NCI-H510A treated with DMSO at 0.1 percent for 48 hours (cell line): ENCODE measurements around the gene PIP5K1B.
A peak's percentile ranks its signal among the peaks of the same experiment; 100 is the strongest.
"Not testable (repeated sequence)": the region's sequence is repeated elsewhere in the genome, so short reads cannot be mapped to it uniquely, and the experiment has no call there.

ENCODE experiments used
- DNase-seq: peaks from one replicate; lab custom pipeline; 2025; lab: John Stamatoyannopoulos, UW

PIP5K1B gene, protein sequence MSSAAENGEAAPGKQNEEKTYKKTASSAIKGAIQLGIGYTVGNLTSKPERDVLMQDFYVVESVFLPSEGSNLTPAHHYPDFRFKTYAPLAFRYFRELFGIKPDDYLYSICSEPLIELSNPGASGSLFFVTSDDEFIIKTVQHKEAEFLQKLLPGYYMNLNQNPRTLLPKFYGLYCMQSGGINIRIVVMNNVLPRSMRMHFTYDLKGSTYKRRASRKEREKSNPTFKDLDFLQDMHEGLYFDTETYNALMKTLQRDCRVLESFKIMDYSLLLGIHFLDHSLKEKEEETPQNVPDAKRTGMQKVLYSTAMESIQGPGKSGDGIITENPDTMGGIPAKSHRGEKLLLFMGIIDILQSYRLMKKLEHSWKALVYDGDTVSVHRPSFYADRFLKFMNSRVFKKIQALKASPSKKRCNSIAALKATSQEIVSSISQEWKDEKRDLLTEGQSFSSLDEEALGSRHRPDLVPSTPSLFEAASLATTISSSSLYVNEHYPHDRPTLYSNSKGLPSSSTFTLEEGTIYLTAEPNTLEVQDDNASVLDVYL

DNA sequence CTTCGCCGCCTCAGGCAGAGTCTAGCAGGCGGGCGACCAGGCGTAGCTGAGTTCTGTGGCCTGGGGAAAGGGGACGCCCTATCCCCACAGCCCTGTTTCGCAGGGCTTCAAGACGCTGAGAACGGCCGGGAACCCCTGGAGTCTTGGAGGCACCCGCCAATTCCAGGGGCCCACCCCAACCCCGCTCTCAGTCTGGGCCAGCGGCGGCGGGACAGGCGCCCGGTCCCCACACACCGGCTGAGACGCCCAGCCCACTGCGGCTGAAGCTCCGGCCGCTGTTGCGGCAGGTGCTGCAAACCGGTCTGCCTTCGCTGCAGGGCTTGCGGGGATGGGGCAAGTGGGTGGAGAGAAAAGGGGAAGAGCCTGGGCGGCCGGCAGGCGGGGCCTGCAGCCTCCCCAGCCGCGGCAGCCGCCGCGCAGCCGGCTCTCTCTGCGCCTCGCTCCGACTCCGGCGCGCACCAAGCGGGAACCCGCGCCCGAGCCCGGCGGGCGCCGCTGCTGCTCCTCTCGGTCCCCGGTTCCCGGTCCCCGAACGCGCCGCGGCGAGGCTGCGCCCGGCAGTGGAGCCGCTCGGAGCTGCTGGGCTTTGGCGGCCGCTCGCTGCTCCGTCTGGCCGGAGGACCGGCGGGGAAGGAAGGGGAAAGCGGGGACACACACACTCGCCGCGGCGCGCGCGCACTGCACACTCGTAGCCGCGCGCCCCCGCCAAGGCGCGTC lies at the start of gene PIP5K1B:
Gene PIP5K1B, plus strand, starts transcription at position 427 of the 717 bp plus-strand sequence. CDS start 117,375 bp downstream, outside the sequence.
- peak; percentile 66 for DNase-seq

DNA sequence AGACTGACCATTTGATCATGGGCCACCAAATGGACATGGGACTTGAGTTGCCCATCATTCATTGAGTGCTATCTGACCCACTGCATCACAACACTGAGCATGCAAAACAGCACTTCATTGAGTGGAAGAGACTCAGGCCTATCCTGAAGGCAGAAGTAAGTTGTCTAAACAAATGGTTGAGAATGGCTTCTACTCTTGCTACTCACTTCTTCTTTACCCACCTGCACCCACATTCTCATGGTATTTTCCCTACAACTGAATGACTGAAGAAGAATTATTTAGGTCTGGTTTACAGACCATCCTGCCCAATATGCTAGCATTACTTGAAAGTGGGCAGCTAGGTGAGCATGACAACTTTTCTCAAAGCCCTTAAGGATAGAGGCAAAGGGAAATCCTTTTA lies 41.0 kb upstream of the PIP5K1B start:
- no peak for DNase-seq

DNA sequence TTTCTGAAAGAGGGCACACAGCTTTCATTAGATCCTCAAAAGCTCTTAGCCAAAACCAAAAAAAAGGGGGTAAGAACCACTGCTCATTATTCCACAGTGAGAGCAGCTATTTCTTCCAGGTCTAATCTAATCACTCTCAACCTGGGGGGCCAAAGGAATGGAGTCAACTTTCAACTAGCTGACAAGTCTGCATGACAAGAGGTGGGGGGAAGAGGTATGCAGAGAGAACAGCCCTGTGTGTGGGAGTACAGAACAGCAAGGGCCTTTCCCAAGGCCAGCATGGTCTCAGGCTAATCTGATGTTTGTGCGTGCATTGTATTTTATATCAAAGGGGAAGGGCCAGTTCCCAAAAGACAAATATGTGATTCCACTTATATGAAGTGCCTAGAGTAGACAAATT lies 36.9 kb upstream of the PIP5K1B start:
- no peak for DNase-seq

DNA sequence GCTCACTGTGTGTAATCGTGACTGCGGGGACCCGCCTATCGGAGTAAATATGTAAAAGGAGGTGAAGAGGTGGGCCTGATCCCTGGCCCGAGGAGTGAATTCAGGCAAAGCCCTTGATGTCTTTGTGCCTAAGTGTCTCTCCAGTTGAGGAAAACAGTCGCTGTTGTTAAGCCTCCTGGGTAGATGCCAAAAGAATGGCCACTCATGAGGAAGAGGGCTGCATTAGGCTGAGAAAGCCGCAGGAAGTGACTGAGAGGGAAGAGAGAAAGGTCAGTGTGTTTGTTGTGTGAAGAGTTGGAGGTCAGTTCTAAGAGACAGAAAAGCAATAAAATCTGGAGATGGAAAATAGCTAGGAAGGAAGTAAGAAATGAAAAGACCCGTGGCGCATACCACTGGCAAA lies 35.8 kb upstream of the PIP5K1B start:
- DNase-seq = no peak

DNA sequence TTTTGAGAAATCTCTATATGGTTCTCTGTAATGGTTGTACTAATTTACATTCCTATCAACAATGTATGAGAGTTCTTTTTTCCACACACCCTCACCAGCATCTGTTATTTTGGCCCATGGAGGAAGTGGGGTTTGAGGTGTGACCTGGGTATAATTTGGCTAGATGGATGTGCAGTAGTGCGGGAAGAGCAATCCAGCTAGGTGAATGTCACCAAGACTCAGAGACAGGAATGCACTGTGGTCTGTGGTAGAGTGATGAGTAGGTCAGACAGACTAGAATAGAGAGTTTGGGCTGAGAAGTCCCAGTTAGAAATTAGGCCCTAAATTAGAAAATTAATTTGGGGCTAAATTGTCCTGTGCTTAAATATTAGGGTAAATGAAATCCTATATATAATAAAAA lies 32.8 kb upstream of the PIP5K1B start:
- no peak for DNase-seq

DNA sequence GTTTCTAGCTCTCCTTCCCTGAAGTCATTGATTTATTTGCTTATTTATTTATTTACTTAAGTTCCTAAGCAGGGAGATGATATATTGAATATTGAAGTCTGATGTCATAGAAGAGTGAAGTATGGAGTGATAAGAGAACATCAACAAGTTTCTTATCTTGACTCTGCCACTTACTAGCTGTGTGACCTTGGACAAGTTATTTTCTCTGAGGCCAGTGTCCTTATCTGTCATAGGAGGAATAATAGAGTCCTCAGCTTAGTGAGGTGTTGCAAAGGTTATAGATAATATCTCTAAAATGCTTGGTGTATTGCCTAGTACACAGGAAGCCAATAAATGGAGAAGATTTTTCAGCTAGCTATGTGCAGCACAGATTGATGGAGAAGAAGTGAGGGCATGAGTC lies 32.4 kb upstream of the PIP5K1B start:
- DNase-seq = no peak

DNA sequence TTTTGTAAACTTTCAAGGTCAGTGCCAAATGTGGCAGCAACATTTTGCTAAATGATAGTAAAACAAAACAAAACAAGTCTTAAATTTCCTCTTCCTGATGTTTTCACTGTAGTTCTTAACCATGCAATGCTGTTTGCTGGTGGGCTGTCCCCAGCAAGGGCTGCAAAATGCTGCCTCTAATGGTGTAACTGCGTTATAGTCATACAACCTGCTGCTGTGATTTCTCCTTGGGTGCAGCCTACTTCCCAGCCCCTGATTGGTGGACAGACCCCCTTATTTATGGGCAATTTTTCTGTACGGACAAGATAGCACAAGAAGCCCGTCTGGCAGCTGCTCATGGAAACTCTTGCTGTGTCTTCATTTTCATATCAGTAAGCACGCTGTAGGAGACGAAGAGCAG lies 26.6 kb upstream of the PIP5K1B start:
- DNase-seq = no peak

DNA sequence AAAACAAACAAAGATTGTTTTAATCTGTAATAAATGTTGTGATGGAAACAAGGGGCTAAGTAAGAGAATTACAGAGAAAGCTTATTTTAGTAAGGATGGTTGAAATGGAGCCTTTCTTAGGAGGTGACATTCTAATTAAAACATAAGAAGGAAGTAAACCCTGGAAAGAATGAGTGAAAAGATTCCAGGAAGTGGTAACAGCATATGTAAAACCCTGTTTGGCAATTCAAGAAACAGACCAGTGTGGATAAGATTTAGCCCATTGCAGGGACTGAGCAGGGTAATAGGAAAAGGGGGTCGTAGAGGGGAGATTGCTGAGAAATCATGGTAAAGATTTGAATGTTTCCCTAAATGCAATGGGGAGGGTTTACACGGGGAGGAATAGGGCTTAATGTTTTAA lies 21.6 kb upstream of the PIP5K1B start:
- no peak for DNase-seq

DNA sequence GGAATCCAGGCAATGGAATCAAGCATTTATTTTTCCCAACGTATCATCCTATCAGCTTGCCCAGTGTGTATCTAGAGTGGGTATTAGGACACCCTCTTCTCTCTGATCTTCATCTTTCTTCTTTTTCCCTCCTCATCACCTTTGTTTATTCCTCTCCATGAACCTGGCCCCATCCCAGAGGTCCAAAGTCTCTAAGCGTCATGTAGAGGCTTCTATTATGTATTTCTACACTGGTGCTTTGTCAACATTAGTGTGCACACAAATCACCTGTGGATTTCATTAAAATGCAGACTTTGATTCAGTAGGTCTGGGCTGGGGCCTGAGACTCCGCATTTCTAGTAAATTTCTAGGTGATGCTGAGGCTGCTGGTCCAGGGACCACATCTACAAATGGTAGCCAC lies 19.8 kb upstream of the PIP5K1B start:
- DNase-seq = no peak

DNA sequence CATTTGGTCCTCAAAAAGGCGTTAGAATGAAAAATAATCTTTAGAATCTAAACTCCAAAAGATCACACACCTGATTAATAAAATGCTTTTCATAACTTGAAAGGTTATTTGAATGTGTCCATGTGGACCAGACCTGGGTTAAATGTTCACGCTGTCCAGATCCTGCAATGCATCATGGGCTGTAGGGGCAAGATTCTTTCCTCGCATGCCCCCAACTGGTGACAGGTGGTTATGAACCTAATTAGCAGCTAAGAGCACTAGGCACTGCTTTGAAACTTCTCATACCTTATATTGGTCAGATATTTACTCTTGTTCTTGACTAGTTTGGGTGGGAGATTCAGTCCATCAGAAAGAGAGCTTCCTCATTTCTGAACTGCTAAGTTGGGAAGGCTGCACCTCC lies 19.3 kb upstream of the PIP5K1B start:
- no peak for DNase-seq

DNA sequence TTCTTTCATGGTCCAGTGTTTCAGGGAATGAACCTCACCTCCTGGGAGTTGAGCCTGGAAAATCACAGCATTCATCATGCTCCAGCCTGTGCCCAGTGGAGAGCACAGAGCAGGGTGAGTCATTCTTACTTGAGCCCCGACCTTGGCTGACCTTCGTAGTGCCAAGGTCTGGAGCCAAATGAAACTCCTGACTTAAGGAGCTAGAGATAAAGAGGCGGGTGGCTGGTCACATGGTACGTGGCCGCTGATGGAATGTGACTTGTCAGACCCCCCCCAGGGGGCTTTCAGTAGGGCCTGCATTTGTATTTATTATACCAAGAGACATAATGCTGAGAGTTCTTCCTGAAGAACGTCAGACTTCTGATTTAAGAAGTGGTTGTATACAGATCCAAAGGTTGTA lies 15.0 kb upstream of the PIP5K1B start:
- DNase-seq = no peak

DNA sequence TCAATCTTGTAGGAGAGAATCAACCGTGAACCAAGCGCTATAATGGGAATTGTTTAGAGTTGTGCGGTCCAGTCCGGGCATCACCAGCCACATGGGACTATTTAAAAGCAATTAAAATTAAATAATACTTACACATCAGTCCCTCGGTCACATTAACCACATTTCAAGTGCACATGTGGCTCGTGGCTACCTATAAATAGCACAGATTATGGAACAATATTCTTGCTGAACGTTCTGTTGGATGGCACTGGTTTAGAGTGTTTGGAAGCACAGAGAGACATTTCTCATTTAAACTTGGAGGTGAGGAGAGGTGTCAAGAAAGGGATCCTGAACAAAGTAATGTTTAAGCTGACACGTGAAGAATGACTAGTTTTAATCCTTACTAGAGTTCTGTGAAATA lies 12.5 kb upstream of the PIP5K1B start:
- no peak for DNase-seq

DNA sequence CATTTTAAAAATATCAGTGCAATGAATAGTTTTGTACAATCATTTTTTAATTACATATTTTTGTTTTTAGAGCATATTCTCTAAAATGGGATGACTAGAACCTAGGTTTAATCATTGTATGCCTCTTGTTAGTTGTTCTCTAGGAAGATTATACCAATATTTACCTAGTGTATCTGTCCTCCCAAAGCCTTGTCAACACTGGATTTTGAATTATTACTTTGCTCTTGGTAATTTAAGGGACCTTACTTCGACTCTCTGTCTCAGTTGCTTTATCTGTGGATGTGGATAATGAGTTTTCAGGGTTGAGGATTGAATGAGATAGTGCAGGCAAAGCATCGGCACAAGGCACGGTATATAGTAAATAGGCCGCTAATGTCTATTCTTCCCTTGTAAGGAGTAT lies 10.9 kb upstream of the PIP5K1B start:
- DNase-seq = no peak

DNA sequence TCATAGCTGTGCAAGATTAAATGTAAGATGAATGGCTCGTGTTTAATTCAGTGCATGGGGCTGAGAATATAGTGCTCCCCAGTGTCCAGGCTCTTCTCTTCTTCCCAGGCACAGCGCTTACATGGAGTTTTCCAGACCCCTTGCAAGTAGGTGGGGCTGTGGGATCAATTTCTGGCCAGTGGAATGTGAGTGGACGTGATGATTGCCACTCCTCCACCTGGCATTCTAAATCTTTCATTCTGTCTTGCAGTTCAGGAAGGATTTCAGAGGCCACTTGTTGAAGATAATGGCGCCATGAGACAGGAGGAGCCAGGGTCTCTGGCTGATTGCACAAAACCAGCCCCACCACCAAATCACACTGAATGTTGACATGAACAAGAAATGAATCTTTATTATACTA lies 7.2 kb upstream of the PIP5K1B start:
- no peak for DNase-seq

DNA sequence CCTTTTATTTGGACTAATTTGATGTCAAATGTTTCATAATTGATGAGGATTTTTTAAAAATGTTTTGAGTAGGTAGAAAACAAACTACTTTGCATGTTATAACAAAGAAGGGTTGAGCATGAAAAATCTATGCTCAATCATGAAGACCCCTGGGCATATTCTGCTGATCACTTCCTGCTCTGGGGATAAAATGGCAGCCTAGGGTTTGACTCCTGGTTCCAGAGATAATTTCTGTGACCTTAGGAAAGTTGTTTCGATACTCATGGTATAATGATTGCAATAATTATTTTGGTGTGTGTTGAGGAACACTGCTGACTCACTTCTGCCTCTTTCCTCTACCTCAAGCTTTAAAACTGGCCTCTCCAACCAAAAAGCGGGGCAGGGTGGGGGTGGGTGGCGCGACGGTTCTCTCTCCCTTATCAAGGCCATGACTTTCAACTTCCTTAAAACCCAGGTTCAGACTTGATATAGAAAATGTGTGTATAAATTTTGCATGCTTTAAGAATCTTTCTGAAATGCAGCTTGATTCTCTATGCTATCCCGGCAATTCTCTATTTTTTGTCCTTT lies 6.0 kb upstream of the PIP5K1B start:
- DNase-seq = no peak

DNA sequence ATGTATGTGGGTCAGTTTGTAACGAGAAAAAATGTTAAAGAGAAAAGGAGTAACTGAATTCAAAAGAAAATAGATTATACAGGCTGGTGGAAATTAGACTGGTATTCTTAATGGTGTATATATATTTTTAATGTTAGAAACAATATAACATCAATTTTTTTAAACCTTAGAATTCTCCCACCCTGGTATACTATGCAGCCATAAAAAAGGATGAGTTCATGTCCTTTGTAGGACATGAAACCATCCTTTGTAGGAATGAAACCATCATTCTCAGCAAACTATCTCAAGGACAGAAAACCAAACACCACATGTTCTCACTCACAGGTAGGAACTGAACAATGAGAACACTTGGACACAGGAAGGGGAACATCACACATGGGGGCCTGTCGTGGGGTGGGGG lies 5.4 kb upstream of the PIP5K1B start:
- not testable (repeated sequence) for DNase-seq

DNA sequence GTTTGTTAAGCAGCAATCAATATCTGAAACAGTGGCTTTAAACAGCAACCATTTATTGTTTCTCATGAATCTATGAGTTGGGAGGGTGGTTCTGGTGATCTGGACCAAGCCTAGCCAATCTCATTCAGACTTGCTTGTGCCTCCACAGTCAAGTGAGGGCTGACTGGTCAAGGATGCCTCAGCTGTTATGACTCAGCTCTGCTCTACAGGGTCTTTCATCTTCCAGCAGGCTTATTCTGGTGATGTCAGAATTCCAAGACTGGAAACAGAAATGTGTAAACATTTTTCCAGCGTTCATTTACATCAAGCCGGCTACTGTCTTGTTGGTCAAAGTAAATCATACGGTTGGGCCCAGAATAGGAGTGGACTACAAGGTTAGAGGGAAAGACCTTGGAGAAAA lies 2.5 kb upstream of the PIP5K1B start:
- DNase-seq = no peak

DNA sequence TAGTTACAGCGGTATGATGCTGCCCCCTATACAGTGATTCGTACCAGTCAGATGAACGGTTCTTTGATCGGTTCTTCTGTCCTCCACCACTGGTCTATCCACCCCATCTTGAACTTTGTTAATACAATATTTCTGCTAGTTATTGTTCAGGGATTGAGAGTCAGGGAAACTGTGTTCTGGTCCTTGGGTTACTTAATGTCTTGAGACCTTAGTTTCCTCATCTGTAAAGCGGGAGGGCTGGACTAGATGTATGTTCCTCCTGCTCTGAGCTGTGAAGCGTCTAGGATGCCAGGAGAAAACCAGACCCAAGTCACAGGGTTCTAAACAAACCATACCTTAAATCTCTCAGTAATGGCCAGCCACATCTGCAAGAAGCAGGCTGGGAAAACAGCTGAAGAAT lies 1.4 kb upstream of the PIP5K1B start:
- no peak for DNase-seq

DNA sequence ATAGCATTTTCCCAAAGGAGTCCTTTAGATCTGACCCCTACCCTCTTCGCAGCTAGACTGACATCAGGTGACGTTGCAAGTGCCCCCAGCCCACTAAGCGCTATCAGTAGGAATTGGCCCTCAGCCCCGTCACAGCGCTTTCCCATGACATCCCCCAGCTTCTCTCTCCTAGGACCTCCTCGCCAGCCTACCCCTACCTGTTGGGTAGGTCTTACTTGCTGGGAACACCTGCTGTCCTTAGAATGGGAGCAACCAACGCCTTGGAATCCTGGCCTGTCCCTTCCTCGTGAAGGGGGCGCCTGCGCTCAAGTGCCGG lies 584 bp upstream of the PIP5K1B start:
- DNase-seq = no peak

DNA sequence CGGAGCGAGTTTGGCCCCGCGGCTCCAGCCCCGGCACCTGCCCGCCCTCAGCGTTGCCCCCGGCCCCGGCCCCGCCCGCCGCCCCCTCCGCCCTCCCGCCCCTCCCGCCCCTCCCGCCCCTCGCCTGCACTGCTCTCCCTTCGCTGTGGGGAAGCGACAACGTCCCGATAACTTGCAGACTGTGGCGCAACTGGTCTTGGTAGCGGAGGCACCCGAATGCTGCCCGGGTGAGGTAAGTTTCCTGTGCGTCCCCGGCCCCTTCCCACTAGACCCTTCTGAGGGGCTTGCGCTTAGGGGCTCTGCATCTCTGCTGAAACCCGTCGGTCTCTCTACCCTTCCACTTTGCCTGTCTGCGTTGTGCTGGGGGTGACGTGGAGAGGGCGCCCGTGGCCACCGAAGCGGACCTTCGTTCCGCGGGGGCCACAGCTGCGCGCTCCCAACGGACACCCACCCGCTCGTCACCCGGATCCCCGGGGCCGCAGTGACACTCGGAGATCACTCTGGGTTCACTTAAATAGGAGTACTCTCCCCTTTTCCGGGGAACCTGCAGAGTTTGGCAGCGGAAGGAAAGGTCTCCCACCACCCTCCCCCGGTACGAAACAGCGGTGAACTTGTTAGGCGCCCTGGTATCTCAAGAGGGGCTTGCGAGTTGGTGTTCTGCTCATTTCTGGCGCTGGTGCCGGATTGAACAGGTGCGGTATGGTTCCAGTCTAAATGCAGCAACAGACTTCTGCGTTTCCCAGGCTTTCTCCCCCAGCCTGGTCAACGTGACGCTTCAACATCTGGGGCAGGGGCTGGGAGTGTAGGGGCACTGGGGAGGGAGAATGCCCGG lies 707 bp downstream of the PIP5K1B start:
- no peak for DNase-seq

DNA sequence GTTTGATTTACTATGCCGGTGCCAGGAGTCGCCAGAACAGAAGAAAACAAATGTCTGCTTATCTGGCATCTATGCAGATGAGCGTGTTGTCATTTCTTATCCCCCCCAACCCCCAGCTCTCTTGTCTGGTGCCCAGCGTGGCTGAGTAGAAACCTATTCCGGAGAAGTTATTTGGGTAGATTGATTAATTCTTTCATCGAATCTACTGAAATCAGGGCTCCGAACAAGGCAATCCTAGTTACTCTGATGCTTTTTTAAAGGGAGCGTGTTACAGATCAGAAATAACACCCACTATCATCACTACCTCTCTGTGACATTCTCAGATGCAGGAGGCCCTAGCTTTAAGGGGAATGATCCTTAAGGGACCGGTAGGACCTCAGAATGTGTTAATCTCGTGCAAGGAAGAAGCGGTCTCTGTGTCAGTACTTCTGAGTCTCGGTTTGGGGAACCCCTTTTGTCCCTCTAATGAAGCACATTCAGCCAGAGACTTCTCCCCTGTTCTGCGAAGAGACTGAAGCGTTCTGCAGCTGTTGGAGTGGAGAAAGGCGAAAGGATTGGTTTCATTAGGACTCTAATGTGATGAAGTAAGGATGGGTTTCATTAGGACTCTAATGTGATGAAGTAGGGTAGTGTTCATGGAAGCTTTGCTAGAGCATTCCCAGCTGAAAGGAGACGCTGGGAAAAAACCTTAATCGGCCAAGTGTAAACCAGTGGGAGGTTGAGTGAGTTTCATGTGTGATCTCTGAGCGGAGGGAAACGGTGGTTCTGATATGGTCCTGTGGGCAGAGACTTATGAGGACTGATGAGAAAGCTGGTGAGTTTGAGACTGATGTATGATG lies 1.5 kb downstream of the PIP5K1B start:
- no peak for DNase-seq
